Stimulated activated memory B cell treated with anti-CD40 and anti-IgM and Interleukin-4, amounts not matched to agents 10 μg/mL and 1 μg/mL and 100 μg/mL, for 72 hours (primary cell): Measurements from ENCODE around the gene CA5A.

Experiments
- ATAC-seq: fragments of 150-1000 bp; cut with Tn5 transposase; 2 replicates; pipeline ENCODE4 v1.10.0; 2021
- H3K27ac Mint-ChIP-seq: one replicate; pipeline ENCODE4 v1.8.0; 2022; ENCODE audit warnings: mild to moderate bottlenecking, mixed read lengths
- H3K27me3 Mint-ChIP-seq: one replicate; pipeline ENCODE4 v1.8.0; 2022; ENCODE audit warnings: mixed read lengths
- H3K36me3 Mint-ChIP-seq: one replicate; pipeline ENCODE4 v1.8.0; 2022; ENCODE audit warnings: mixed read lengths
- H3K4me1 Mint-ChIP-seq: one replicate; pipeline ENCODE4 v1.8.0; 2022; ENCODE audit warnings: mixed read lengths
- H3K4me3 Mint-ChIP-seq: one replicate; pipeline ENCODE4 v1.8.0; 2022; ENCODE audit warnings: mild to moderate bottlenecking, moderate library complexity, mixed read lengths
- H3K9me3 Mint-ChIP-seq: one replicate; pipeline ENCODE4 v1.8.0; 2022; ENCODE audit warnings: mixed read lengths

CA5A gene

DNA sequence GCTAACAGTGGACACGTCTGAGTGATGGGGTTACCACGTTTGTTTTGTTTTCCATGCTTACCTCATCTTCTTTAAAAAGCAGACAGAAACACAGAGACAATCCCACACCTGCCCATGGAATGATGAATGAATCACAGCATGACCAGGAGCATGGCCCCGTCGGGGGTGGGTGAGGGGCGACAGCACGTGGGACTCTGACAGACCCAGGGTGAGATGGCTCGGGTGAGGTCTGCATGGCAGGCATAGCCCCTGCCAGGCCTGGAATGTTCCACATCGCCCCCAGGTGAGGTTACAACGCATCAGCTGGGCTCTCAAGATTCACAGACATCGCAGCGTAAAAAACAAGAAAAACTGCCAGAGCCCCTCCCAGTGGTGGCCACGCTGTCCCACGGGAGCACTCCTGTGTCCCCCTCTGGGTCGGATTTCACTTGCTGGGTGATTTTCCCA, 85.2 kb downstream of the CA5A start:
- Mint-ChIP-seq H3K27me3 (no peaks in the 10 kb centered on the region), H3K27ac (peak overlapping the region; percentile 32), H3K36me3 (peaks cover 29% of the 10 kb centered on the region), H3K4me3 (no peak overlapping the region), H3K4me1 (peaks cover 44% of the 10 kb centered on the region), H3K9me3 (no peaks in the 10 kb centered on the region)
- ATAC-seq: no peak

GRCh38 chr16:87850009-87851006, 86.0 kb downstream of the CA5A start:
- no peak overlapping the region for H3K4me3 Mint-ChIP-seq
- no peaks in the 10 kb centered on the region for H3K9me3 Mint-ChIP-seq
- peak; percentile 64 for ATAC-seq
- H3K27ac Mint-ChIP-seq: peak overlapping the region; percentile 32
- peaks cover 36% of the 10 kb centered on the region for H3K4me1 Mint-ChIP-seq
- H3K27me3 Mint-ChIP-seq: no peaks in the 10 kb centered on the region
- H3K36me3 Mint-ChIP-seq: peaks cover 22% of the 10 kb centered on the region

DNA sequence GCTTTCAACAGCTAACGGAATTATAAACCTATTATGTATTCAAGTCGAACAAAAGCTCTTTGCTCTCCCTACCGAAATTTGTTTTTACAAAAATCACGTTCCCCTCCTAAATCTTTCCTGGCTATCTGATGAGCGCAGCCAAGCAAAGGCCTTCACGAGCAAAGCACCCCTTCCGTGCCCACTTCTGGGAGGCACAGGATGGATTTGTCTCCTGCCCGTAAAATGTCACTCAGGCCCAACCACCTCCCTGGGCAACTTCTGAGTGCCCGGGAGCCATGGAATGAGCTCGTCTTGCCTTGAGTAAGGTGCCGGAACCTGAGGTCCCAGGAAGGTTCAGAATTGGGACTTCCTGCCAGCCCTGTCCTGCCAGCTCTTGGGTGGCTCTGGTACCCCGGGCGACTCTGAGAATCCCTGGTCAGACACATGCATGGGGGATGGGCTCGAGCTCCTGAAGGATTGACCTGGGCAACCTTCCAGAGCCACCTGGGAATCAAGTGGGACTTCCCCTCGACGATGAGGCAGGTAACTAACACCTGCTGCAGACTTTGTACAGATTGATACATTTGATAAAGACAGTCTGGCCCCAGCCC, 86.8 kb downstream of the CA5A start:
- H3K27me3 Mint-ChIP-seq: no peaks in the 10 kb centered on the region
- peaks cover 25% of the 10 kb centered on the region for H3K36me3 Mint-ChIP-seq
- ATAC-seq: no peak
- no peaks in the 10 kb centered on the region for H3K9me3 Mint-ChIP-seq
- peaks cover 36% of the 10 kb centered on the region for H3K4me1 Mint-ChIP-seq
- no peak overlapping the region for H3K4me3 Mint-ChIP-seq
- no peak overlapping the region for H3K27ac Mint-ChIP-seq

DNA sequence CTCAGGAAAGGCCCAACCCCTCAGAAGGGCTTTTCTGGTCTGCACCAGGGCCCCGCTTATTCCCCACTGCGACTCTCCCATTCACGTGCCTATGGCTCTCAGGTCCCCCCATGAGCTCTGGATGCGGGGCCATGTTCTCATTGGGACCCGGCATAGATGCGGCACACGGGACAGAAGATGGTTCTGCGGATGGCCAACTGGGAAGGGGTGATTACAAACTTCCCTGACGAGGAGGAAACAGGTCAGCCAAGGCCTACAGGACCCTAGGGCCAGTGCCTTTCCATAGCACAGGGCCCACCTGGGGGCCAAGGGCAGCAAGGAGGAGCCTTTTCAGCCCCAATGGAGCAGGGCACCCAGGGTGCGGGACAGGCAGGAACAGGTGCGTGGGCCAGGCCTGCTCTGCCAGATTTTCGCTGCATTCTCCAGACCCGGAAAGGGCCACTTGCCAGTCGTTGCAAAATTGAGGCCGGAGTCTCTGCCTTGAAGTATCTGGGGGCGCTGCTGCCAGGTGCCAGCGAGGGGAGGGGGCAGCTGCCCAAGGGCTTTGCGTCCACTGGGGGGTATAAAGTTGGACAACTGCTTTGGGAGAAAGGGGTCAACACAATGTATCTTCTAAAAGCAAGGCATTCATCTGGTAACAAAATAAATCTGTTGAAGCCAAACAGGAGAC, 87.5 kb downstream of the CA5A start:
- Mint-ChIP-seq H3K27ac (no peak overlapping the region), H3K9me3 (no peaks in the 10 kb centered on the region), H3K4me1 (peaks cover 35% of the 10 kb centered on the region), H3K27me3 (no peaks in the 10 kb centered on the region), H3K36me3 (peaks cover 27% of the 10 kb centered on the region), H3K4me3 (no peak overlapping the region)
- ATAC-seq: no peak

DNA sequence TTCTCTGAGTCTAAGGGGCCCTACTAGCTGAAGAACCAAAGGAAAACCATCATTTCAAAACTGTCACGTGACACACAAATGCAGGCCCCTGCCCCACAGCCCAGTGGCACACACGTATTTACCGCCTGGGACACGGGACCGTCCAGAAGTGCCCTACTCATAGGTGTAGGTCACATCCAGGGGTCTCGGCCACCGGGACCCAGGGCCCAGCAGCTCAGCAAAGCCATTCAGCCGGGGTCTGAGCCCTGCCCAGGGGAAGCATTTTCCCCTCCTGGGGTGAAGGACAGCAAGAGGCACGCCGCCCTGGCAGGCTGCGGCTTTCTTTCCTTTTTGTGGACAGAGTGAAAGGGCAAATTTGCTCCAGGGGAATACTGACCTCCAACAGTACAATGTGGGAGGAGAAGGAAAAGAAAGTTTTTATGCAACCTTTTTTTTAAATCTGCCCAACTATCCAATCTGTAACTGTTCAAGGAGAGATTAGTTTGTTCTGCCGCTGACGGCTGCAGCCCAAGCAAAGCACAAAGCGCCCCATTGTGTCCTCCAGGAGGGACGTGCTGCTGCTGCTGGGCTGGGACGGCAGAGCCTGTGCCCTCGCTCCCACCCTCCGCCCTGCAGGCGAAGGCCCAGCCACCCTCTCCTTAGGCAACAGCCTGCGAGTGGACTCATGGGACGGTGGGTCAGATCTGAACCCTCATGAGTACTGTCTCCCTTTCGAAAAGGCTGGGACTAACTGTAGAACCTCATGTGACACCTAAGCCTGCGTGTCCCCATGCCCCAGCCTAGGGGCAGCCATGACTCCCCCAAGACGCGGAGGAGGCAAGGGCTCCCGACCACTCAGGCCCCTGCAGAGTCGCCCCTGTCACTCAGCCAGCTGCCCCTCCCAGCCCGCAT, 88.3 kb downstream of the CA5A start:
- no peaks in the 10 kb centered on the region for H3K9me3 Mint-ChIP-seq
- ATAC-seq: no peak
- H3K4me3 Mint-ChIP-seq: no peak overlapping the region
- peaks cover 32% of the 10 kb centered on the region for H3K36me3 Mint-ChIP-seq
- peaks cover 36% of the 10 kb centered on the region for H3K4me1 Mint-ChIP-seq
- no peak overlapping the region for H3K27ac Mint-ChIP-seq
- no peaks in the 10 kb centered on the region for H3K27me3 Mint-ChIP-seq

DNA sequence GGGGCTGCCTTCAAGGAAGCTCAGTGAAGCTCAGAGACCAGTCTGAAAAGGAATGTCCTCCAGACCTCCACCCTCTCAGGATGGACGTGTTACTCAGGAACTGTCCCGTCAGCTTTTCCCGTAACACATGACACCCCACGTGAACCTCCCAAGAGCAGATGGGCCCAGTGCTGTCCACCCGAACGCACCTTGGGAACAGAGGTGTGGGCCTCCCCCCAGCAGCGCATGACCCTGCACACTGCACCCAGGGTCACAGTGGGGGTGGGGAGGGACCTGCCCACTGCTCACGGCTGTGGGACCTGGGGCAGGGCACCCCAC, 88.9 kb downstream of the CA5A start:
- Mint-ChIP-seq H3K36me3 (peaks cover 27% of the 10 kb centered on the region), H3K9me3 (no peaks in the 10 kb centered on the region), H3K4me3 (no peak overlapping the region), H3K27me3 (no peaks in the 10 kb centered on the region), H3K4me1 (peaks cover 35% of the 10 kb centered on the region), H3K27ac (no peak overlapping the region)
- no peak for ATAC-seq

GRCh38 chr16:87846705-87847466, 89.4 kb downstream of the CA5A start:
- H3K36me3 Mint-ChIP-seq: peaks cover 27% of the 10 kb centered on the region
- no peak overlapping the region for H3K27ac Mint-ChIP-seq
- H3K9me3 Mint-ChIP-seq: no peaks in the 10 kb centered on the region
- no peak for ATAC-seq
- H3K4me3 Mint-ChIP-seq: no peak overlapping the region
- H3K4me1 Mint-ChIP-seq: peaks cover 35% of the 10 kb centered on the region
- no peaks in the 10 kb centered on the region for H3K27me3 Mint-ChIP-seq

- Mint-ChIP-seq H3K4me1 (peaks cover 31% of the 10 kb centered on the region), H3K27me3 (no peaks in the 10 kb centered on the region), H3K36me3 (peaks cover 27% of the 10 kb centered on the region), H3K4me3 (no peak overlapping the region), H3K27ac (no peak overlapping the region), H3K9me3 (no peaks in the 10 kb centered on the region)
- ATAC-seq: no peak
Observed at GRCh38 chr16:87845807-87846619, 90.3 kb downstream of the CA5A start.

DNA sequence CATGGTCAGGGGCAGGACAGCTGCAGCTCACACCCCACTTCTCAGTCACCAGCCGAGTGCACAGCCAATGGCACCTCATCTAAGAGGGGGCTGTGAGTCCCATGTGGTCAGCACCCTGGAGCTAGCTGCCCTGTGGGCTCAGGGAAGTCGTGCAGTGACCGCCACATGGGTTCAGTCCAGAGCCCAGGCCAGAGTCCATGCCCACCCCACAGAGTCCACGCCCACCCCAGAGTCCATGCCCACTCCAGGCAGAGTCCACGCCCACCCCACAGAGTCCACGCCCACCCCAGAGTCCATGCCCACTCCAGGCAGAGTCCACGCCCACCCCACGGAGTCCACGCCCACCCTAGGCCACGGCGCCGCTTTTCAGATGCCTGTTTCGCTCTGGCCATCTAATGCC, 91.1 kb downstream of the CA5A start:
- H3K4me3 Mint-ChIP-seq: no peak overlapping the region
- peaks cover 23% of the 10 kb centered on the region for H3K4me1 Mint-ChIP-seq
- H3K36me3 Mint-ChIP-seq: peaks cover 27% of the 10 kb centered on the region
- H3K9me3 Mint-ChIP-seq: no peaks in the 10 kb centered on the region
- H3K27me3 Mint-ChIP-seq: no peaks in the 10 kb centered on the region
- ATAC-seq: no peak
- H3K27ac Mint-ChIP-seq: no peak overlapping the region

DNA sequence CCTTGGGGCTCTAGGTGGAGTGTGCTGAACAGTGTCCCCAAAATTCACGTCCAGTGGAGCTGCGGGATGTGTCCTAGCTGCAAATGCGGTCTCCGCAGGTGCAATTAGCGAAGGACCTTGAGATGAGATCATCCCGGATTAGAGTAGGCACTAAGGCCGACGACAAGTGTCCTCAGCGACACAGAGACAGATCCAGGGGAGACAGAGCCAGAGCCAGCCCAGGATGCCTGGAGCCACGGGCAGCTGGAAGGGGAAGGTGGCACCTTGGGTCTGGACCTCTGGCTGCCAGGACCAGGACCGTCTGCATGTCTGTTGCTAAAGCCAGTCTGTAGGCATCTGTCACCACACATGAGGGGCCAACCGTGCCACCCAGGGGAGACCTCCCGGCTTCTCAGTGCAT, 91.5 kb downstream of the CA5A start:
- Mint-ChIP-seq H3K27ac (no peak overlapping the region), H3K4me3 (no peak overlapping the region), H3K9me3 (no peaks in the 10 kb centered on the region), H3K4me1 (peaks cover 21% of the 10 kb centered on the region), H3K27me3 (no peaks in the 10 kb centered on the region), H3K36me3 (peaks cover 27% of the 10 kb centered on the region)
- no peak for ATAC-seq

DNA sequence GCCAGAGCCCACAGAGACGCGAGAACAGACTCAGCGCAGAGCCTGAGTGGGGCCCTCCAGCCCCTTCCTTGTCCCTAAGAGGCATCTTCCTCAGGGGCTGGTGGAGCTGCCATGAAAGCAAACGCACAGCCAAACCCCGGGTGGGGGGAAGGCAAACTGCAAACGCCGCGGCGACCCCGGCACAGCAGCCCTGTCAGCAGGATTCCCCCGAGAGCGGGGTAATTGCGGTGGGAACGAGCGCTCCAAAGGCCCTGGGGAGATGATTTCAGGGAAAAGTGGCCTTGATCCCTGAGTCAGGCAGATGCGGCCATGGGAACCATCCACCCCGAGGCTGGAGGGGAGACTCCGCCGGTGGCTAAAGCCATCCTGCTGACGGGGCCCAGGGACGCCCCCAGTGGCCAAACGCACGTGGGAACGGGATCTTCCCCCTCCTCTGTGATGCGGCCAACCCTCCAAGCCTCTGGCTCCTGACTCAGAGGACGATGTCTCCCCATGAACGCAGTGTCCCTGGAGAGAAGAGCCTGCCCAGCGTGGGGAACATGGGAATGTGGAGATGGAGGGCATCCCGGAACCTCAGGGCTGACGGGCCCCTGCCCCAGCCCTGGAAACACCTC, 92.1 kb downstream of the CA5A start:
- Mint-ChIP-seq H3K27ac (no peak overlapping the region), H3K4me1 (peaks cover 21% of the 10 kb centered on the region), H3K4me3 (no peak overlapping the region), H3K36me3 (peaks cover 29% of the 10 kb centered on the region), H3K9me3 (no peaks in the 10 kb centered on the region), H3K27me3 (no peaks in the 10 kb centered on the region)
- ATAC-seq: no peak

DNA sequence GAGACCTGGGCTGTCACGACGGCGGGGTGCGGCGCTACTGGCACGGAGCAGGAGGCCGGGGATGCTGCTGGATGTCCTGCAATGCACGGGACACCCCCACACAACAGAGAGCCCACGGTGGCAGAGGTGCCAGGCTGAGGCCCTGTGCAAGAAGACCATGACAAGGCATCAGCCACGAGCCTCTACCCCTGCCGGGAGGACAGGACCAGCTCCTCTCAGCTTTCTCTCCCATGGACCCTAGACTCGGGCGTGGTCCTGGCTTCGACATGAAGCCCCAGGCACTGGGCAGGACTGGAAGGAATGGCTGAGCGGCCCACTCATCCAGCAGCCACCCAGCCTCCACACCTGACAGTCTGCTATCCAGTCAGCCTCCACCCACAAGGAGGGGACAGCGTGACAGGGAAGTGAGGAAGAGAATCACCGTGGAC, 92.6 kb downstream of the CA5A start:
- no peak overlapping the region for H3K4me3 Mint-ChIP-seq

DNA sequence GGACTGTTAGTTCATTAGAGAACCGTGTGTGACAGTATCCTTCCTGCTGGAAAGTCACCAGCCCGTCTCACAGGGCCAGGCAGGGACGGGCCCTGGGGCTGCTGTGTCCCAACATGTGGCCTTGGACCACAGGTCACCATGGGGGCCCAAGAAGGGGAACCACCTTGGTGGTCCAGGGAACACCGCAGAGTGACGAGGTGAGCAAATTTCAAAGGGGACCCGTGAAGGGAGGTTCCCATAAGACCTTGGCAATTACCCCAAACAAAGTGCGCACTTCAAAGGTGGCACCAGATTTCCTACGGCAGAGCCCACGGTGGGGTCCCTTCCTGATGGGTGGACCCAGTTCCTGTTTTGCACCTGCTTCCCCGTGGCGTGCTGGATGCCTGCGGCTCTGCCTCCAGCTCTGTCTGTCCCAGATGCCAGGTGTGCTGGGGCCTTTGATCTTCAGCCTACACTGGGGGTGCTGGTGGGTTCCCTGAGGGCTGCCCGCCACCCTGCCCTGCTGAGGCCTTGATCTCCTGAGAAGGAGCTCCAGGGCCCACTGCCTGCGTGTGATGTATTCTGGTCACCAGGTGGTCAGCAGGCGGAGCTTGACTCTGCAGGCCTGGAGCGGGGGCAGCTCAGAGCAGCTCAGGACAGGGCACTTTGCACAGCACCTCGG, 94.0 kb downstream of the CA5A start:
- Mint-ChIP-seq H3K27me3 (no peaks in the 10 kb centered on the region), H3K4me1 (peaks cover 21% of the 10 kb centered on the region), H3K4me3 (no peak overlapping the region), H3K27ac (no peak overlapping the region), H3K36me3 (peaks cover 35% of the 10 kb centered on the region), H3K9me3 (no peaks in the 10 kb centered on the region)
- no peak for ATAC-seq

More for the DNA sequence above, 92.6 kb downstream of the CA5A start:
- H3K4me1 Mint-ChIP-seq: peaks cover 21% of the 10 kb centered on the region
- H3K9me3 Mint-ChIP-seq: no peaks in the 10 kb centered on the region
- no peak overlapping the region for H3K27ac Mint-ChIP-seq
- no peaks in the 10 kb centered on the region for H3K27me3 Mint-ChIP-seq
- ATAC-seq: no peak
- H3K36me3 Mint-ChIP-seq: peaks cover 29% of the 10 kb centered on the region
